ENCODE results near the gene AMH. TPM values are rescaled to one million over a fixed set of nuclear protein-coding genes. Genes with fewer than 3 reads are reported as not detected.

Gene AMH
- total RNA-seq, 2 donors from 2014 or later, result 0.46 to 160 TPM

DNA sequence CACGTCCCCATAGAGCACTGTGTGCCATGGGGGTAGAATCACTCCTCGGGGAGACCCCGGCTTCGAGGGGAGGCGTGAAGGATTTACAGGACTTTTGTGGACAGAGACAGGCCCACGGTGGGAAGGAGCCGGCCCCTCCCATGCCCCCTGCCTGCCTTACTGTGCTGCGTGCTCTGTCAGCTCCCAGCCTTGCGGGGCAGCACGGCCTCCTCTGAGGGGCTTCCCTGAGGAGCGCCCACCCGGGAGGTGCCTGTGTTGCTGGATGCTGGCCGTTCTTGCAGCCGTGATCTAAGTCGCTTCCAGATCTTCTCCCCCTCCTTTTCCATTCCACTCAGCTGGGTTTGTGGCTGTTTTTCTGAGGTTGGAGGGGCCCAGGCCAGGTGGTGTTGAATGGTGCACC is 42.1 kb upstream of the AMH start:
- intact Hi-C loops (cut with DNase I), result no loop called here
- Histone ChIP-seq H3K36me3 (peaks cover 9 to 29% of the 10 kb centered on the region in 2 donors), H3K4me3 (no peak overlapping the region), H3K27ac (no peak overlapping the region), H3K4me1 (replicated peaks) (no peaks in the 10 kb centered on the region), H3K9me3 (no peaks in the 10 kb centered on the region), H3K27me3 (replicated peaks; ENCODE audit: insufficient read depth) (no peaks in the 10 kb centered on the region)
- TF ChIP-seq CTCF (IDR thresholded peaks at IDR 0.05) (no peak), POLR2AphosphoS5 (IDR thresholded peaks at IDR 0.05) (no peak), POLR2A (IDR thresholded peaks at IDR 0.05) (no peak)
- no peak for DNase-seq (ENCODE audit: low spot score)
- WGBS, result 88% methylated on average over 15 of the region's 15 CpGs

GRCh38 chr19:2207991-2208860 is 40.9 kb upstream of the AMH start:
- peaks cover 9 to 31% of the 10 kb centered on the region in 2 donors for H3K36me3 ChIP-seq
- intact Hi-C loops (cut with DNase I), result no loop called here
- H3K4me3 ChIP-seq, result no peak overlapping the region
- 81% methylated on average over 32 of the region's 36 CpGs for WGBS
- no peak for DNase-seq (ENCODE audit: low spot score)
- H3K9me3 ChIP-seq, result no peaks in the 10 kb centered on the region
- no peaks in the 10 kb centered on the region for H3K27me3 ChIP-seq (replicated peaks; ENCODE audit: insufficient read depth)
- H3K4me1 ChIP-seq (replicated peaks), result no peaks in the 10 kb centered on the region
- no peak overlapping the region for H3K27ac ChIP-seq
- no peak for TF ChIP-seq CTCF (IDR thresholded peaks at IDR 0.05)
- no peak for TF ChIP-seq POLR2AphosphoS5 (IDR thresholded peaks at IDR 0.05)
- TF ChIP-seq POLR2A (IDR thresholded peaks at IDR 0.05), result no peak

DNA sequence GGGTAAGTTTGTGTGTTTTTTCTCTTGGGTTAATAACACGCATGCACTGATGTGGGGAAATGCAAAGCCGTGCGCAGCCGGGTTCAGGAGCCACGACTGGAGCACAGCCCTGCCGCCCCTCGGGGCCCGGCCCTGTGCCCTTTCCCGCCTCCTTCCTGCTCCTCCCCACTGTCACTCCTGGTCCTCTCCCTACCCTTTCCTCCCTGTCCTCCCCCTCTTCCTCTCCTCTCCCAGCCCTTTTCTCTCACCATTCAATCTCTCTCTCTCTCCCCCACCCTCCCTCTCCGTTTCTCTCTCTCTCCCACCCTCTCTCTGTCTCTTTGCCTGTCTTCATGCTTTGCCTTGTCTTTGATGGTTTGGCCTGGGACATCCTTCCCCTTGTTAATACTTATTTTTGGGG is 40.1 kb upstream of the AMH start:
- no peak for TF ChIP-seq POLR2A (IDR thresholded peaks at IDR 0.05)
- no peak for TF ChIP-seq CTCF (IDR thresholded peaks at IDR 0.05)
- TF ChIP-seq POLR2AphosphoS5 (IDR thresholded peaks at IDR 0.05), result no peak
- no peaks in the 10 kb centered on the region for H3K4me1 ChIP-seq (replicated peaks)
- peaks cover 9 to 37% of the 10 kb centered on the region in 2 donors for H3K36me3 ChIP-seq
- DNase-seq (ENCODE audit: low spot score), result no peak
- intact Hi-C loops (cut with DNase I), result no loop called here
- no peak overlapping the region for H3K4me3 ChIP-seq
- H3K27me3 ChIP-seq (replicated peaks; ENCODE audit: insufficient read depth), result no peaks in the 10 kb centered on the region
- no peaks in the 10 kb centered on the region for H3K9me3 ChIP-seq
- WGBS, result 79% methylated on average over 10 of the region's 10 CpGs
- H3K27ac ChIP-seq, result no peak overlapping the region

GRCh38 chr19:2209408-2209807 is 39.7 kb upstream of the AMH start:
- no peak for DNase-seq (ENCODE audit: low spot score)
- Histone ChIP-seq H3K27ac (no peak overlapping the region), H3K36me3 (peaks cover 9 to 37% of the 10 kb centered on the region in 2 donors), H3K27me3 (replicated peaks; ENCODE audit: insufficient read depth) (no peaks in the 10 kb centered on the region), H3K4me1 (replicated peaks) (no peaks in the 10 kb centered on the region), H3K4me3 (no peak overlapping the region), H3K9me3 (no peaks in the 10 kb centered on the region)
- intact Hi-C loops (cut with DNase I), result no loop called here
- WGBS, result 91% methylated on average over 17 of the region's 17 CpGs
- no peak for TF ChIP-seq POLR2A (IDR thresholded peaks at IDR 0.05)
- TF ChIP-seq CTCF (IDR thresholded peaks at IDR 0.05), result no peak
- no peak for TF ChIP-seq POLR2AphosphoS5 (IDR thresholded peaks at IDR 0.05)

- no peak for DNase-seq (ENCODE audit: low spot score)
- Histone ChIP-seq H3K4me1 (replicated peaks) (no peaks in the 10 kb centered on the region), H3K9me3 (no peaks in the 10 kb centered on the region), H3K4me3 (no peak overlapping the region), H3K27ac (no peak overlapping the region), H3K36me3 (peaks cover 9 to 37% of the 10 kb centered on the region in 2 donors), H3K27me3 (replicated peaks; ENCODE audit: insufficient read depth) (no peaks in the 10 kb centered on the region)
- intact Hi-C loops (cut with DNase I), result no loop called here
- WGBS, result 97% methylated on average over 21 of the region's 21 CpGs
- TF ChIP-seq CTCF (IDR thresholded peaks at IDR 0.05) (no peak), POLR2A (IDR thresholded peaks at IDR 0.05) (no peak), POLR2AphosphoS5 (IDR thresholded peaks at IDR 0.05) (no peak)
These were observed 38.9 kb upstream of the AMH start for GRCh38 chr19:2210206-2210605.
